Inflammatory macrophage treated with lipopolysaccharide for 4 hours (primary cell): Measurements from ENCODE around the gene CREBL2.
"Not testable (repeated sequence)": the region's sequence is repeated elsewhere in the genome, so short reads cannot be mapped to it uniquely, and the experiment has no call there.

Source experiments
- DNase-seq: peaks from one replicate; pipeline ENCODE4 v3.0.0-alpha.2; 2020

The CREBL2 gene, protein sequence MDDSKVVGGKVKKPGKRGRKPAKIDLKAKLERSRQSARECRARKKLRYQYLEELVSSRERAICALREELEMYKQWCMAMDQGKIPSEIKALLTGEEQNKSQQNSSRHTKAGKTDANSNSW

DNA sequence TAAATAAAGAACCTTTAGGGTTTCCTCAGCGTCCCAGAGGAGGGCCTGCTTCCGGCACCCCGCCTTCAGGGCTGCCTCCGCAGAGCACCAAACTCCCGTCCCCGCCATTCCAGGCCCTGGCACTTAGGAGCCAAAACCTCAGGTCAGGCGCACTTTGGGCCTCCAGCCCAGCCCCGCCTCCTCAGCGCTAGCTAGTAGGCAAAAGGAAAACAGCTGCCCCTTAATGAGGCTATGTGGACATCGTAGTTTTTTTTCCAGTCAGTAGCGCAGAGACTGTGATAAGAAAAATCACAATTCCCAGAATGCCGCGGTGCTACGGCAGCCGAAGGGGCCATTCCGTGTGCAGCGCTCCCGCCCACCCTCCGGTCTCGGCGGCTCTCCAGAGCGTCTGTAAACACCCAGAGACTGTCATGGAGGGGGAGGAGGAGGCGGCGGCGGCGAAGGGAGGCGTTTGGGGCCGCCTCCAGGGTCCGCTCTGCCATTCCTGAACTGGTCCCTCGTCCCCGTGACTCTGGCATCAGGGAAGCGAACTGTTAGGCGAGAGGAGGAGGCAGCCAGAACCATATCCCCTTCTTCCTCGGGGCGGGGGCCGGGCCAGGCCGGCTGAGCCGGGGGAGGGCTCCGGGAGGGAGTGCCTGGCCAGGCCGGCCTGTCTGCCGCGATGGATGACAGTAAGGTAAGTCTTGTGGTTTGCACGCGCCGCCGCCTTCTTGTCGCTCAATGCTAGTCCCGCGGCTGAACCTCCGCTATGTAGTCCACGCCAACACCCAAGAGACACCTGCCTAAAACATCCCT lies at the start of gene CREBL2:
TSS of gene CREBL2 (plus strand) at position 365 of the 795 bp plus-strand sequence. CDS start at position 662, 297 bp downstream.
- DNase-seq, result peak; percentile 93

DNA sequence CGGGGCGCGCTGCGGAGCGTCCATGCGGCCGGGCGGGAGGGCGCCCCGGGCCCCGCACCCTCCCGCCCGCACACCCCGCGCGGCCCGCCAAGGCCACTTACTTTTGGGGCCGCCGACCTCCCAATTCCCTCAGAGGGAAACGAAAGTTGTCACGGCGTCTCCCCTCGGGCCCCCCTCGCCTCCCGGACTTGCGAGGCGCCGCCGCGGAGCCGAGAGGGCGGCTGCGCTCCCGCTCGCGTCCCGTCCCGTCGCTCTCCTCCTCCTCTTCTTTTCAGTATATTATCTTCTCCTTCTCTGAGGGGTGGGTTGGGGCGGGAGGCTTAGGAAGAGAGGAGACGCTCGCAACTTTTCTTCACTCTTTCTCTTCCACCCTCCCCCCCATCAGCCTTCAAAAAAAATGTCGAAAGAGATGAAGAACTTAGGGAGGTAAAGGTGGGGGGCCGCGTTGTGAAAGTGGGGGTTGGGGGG lies 49.6 kb upstream of the CREBL2 start:
- peak; percentile 38 for DNase-seq

GRCh38 chr12:12562585-12563261 lies 49.0 kb upstream of the CREBL2 start, which contains the start of gene DUSP16:
Gene DUSP16 (minus strand): TSS chr12:12562863. CDS start chr12:12521098, 41,765 bp downstream.
- peak; percentile 95 for DNase-seq

DNA sequence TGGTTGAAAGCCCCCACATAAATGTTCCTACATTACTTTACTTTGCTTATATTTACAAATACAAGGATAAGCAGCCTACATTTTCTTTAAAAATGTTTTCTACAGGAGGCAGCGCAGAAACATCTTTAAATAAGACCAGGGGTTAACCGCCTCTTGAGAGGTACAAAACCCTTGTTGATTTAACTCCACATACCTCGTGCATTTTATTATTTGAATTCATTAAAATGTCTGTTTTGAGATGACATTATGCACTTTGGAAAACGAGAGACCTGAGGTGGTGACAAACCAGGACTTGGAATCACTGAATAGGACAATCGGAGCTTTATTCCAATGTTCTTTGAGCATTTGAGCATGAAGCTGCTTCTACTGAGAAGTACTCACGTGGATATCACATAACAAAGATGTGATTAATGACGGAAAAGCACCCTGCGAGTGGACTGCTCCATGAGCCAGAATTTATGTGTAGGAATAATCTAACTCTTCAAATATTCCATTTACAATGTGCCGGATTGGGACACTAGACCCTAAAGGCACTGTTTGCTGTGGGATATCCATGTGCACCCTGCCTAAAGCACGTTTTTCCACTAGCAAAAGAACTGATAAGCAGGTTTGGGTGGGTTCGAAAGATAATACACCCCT lies 48.3 kb upstream of the CREBL2 start:
- no peak for DNase-seq

DNA sequence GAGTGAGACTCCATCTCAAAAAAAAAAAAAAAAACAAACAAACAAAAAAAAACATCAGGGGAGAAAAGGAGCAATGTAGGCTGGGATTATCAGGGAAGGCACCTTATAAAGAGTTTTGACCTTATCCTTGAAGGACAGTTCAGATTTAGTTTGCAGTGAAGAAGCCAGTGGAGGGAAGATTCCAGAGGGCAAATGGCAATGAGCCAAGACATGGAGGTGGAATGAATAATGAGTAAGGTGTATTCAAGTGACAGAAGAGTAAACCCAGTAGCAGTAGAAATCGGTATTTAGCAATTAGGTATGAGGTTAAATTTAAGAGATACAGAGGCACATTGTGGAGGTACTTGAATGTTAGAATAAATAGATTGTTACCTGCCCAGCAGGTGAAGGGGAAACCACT lies 46.8 kb upstream of the CREBL2 start:
- DNase-seq, result no peak

- DNase-seq, result not testable (repeated sequence)
These were observed 45.7 kb upstream of the CREBL2 start for GRCh38 chr12:12565971-12566370.

DNA sequence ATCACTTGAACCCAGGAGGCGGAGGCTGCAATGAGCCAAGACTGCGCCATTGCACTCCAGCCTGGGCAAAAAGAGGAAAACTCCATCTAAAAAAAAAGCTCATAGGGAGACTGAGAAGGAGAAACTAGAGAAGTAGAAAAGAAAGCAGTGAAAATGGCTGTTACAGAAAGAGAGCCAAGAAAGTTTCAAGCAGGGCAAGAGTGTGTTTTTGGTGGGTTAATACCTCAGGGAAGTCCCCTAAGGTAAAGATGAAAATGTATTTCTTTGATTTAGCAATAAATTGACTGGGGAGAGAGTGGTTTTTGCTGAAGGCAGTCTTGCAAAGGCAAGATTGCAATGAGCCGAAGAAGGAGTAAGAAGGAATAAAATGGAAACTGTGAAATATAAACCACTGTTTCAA lies 39.0 kb upstream of the CREBL2 start:
- no peak for DNase-seq

DNA sequence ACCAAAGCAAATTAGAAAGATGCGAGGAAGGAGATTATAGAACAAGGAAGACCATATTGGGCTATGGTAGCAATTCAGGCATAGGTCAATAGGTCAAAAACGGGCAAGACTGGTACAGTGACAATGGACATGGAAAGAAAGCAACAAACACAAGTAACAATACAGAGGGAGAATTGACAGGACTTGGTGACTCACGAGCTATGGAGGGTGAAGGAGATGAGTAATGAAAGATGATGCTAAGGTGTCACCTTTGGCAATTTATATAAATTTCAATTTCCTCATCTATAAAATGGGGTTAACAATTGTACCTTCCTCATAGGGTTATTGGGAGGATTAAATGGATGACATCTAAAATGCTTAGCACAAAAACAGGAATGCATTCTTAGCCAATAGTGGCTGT lies 33.9 kb upstream of the CREBL2 start:
- DNase-seq, result no peak

DNA sequence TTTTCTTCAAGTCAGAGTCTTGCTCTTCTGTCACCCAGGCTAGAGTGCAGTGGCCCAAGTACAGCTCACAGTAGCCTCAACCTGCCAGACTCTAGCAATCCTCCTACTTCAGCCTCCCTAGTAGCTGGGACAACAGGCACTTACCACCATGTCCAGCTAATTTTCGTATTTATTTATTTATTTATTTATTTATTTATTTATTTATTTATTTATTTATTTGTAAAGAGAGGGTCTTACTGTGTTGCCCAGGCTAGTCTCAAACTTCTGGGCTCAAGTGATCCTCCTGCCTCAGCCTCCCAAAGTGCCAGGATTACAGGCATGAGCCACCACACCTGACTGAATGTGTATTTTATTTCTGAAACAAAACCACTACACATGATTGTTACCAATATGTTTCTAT lies 31.0 kb upstream of the CREBL2 start:
- DNase-seq, result not testable (repeated sequence)

DNA sequence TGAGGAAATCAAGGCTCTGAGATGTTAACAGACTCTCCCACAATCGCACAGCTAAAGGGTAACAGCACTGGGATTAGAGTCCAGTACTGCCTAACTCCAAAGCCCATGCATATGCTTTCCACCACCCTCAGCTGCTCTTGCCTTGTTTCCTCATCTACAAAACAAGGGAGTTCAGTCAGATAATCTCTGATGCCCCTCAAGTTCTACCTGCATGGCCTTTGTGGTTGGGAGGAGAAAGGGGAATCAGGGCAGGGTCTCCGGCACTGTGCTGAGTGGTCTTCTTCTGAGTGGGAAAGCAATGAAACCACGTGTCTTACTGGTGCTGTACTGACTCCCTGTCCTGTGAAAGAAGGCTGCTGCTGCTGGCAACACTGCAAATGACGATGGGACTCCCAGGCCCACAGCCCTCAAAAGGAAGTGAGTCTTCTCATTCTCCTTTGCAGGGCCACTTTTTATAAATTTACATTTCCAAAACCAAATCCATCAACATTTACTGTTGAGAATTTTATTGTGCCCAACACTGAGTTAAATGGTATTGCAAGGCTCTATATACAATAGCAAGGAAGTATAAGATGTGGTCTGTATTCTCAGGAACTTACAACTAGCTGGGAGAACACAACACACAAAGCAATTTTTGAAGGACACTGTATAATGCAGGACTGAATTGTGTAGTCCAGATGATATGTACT lies 29.3 kb upstream of the CREBL2 start:
- no peak for DNase-seq

GRCh38 chr12:12582895-12583303 lies 28.8 kb upstream of the CREBL2 start:
- DNase-seq, result peak; percentile 97

- DNase-seq, result peak; percentile 41
These were observed 28.0 kb upstream of the CREBL2 start for GRCh38 chr12:12583510-12584178.

DNA sequence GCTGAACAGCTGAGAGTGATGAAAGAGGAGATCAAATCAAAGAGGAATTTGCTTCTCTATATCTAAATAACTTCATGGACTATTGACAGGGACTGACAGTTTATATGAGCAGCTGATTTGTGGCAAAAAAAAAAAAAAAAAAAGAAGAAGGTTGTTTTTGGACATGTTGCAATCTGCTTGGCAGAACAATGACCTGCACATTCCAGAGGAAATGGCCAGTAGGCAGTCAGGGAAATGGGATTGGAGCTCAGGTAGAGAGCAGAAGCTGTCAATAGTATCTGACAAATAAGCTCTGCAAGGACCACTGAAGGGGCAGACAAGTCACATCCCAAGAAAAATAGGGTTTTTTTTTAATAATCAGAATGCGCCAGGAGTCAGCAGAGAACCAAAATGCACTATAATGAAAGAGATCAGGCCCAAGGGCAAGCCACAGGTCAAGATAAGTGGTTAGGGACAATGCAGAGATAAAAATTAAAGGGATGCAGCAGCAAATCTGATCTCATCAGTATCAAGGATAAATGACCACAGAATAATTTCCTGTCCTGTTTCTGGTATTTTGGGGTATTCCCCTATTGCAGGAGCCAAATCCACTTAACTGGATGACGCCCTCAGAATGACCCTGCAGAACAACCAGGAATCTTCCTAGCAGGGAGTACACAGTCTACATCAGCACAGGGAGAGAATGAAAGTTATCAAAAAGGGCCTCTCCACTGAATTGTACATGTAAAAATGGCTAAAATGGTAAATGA lies 26.4 kb upstream of the CREBL2 start:
- DNase-seq, result peak; percentile 54

DNA sequence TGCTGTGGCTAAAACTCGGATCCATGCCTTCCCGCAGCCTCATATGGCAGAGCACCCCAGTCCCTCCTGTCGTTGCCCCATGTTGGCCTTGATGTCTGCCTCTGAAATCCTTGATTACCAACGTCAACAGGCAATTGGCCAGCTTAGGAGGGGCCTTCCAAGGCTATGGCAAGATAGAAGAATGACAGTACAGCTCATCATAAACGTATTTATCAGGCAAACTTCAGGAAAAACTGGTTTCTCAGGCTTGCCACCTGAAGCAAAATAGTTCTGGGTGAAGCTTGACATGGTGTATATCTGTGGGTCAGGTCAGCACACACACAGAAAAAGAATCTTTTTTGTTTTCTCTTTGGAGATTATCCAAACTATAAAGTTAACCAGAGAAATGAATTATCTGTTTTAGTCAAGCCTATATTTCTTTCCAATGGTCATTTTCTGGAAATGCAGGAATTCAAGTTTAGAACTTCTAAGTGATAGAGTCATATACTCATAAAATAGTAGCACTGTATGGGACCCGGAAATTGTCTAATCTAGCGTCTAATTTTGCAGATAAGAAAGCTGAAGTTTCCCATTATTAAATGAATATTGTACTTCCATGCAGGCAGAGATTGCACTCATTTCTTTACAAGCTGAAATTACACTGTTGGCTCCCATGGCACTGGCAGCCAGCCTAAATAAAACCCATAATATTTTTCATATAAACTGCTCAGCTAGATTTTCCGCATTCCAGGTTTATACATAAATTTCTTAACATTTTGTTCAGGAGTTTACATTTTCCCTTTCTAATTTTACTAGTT lies 24.6 kb upstream of the CREBL2 start:
- no peak for DNase-seq

- DNase-seq, result no peak
These were observed 23.8 kb upstream of the CREBL2 start for GRCh38 chr12:12587878-12588277.

GRCh38 chr12:12588436-12588835 lies 23.2 kb upstream of the CREBL2 start:
- DNase-seq, result not testable (repeated sequence)

DNA sequence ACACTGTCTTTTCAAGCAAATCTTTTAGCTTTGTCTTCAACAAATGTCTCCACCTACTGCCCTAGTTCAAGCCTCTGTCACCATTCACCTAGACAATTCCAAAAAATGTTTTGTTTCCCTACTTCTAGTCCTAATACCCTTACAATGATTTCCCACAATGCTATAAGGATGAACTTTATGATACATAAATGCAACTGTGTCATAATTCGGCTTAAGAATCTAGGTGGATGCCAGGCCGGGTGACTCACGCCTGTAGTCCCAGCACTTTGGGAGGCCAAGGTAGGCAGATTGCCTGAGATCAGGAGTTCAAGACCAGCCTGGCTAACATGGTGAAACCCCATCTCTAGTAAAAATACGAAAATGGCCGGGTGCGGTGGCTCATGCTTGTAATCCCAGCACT lies 20.7 kb upstream of the CREBL2 start:
- DNase-seq, result no peak

- DNase-seq, result no peak
These were observed 18.7 kb upstream of the CREBL2 start for GRCh38 chr12:12592930-12593329.

GRCh38 chr12:12595929-12596328 lies 15.7 kb upstream of the CREBL2 start:
- not testable (repeated sequence) for DNase-seq

- DNase-seq, result not testable (repeated sequence)
These were observed 15.1 kb upstream of the CREBL2 start for GRCh38 chr12:12596598-12596997.
